Dedifferentiated amniotic fluid mesenchymal stem cell (primary cell): ENCODE results near the gene TMIGD3.

ENCODE experiments used
- DNase-seq: peaks from one replicate; pipeline ENCODE4 v3.0.0-alpha.2; 2016; ENCODE audit errors: extremely low spot score

TMIGD3 gene

GRCh38 chr1:111448482-111448917 lies 54.9 kb downstream of the TMIGD3 start:
- DNase-seq, result no peak

GRCh38 chr1:111446967-111447892 lies 56.2 kb downstream of the TMIGD3 start:
- DNase-seq, result no peak

GRCh38 chr1:111446546-111446945 lies 56.9 kb downstream of the TMIGD3 start:
- DNase-seq, result no peak

- DNase-seq, result no peak
Measured at GRCh38 chr1:111444031-111444430, 59.4 kb downstream of the TMIGD3 start.

GRCh38 chr1:111442457-111442856 lies 61.0 kb downstream of the TMIGD3 start:
- no peak for DNase-seq

GRCh38 chr1:111441573-111442192 lies 61.8 kb downstream of the TMIGD3 start:
- DNase-seq, result no peak

- no peak for DNase-seq
Measured at GRCh38 chr1:111439461-111440351, 63.7 kb downstream of the TMIGD3 start.

- no peak for DNase-seq
Measured at GRCh38 chr1:111436726-111437125, 66.7 kb downstream of the TMIGD3 start.
